Osteoblast (primary cell): ENCODE measurements around the gene LDB3. TPM values are rescaled to one million over a fixed set of nuclear protein-coding genes. Genes with fewer than 3 reads are reported as not detected.
"Not testable (repeated sequence)": the region's sequence is repeated elsewhere in the genome, so short reads cannot be mapped to it uniquely, and the experiment has no call there.

Experiments used
- DNase-seq: peaks from one replicate; pipeline ENCODE4 v3.0.0; 2011; ENCODE audit warnings: low spot score, mixed read lengths; ENCODE audit not compliant: insufficient read length; ENCODE audit errors: missing footprints
- H2AFZ ChIP-seq: 2 replicates; pipeline ENCODE4 v1.6.0; 2011; ENCODE audit warnings: mild to moderate bottlenecking, low read length
- H3K27ac ChIP-seq: 2 replicates; pipeline ENCODE4 v1.5.1; 2011; ENCODE audit warnings: mild to moderate bottlenecking, low read depth, low read length, moderate library complexity
- H3K27me3 ChIP-seq: 2 replicates; pipeline ENCODE4 v1.6.0; 2012; ENCODE audit warnings: mild to moderate bottlenecking, control low read depth, inconsistent platforms, low read length, moderate library complexity; ENCODE audit not compliant: insufficient read depth
- H3K36me3 ChIP-seq: 2 replicates; pipeline ENCODE4 v1.5.1; 2011; ENCODE audit warnings: mild to moderate bottlenecking, low read length, control low read depth, moderate library complexity; ENCODE audit not compliant: insufficient read depth
- H3K4me1 ChIP-seq: 2 replicates; pipeline ENCODE4 v1.5.1; 2011; ENCODE audit warnings: mild to moderate bottlenecking, low read length, control low read depth, moderate library complexity; ENCODE audit not compliant: insufficient read depth
- H3K4me2 ChIP-seq: 2 replicates; pipeline ENCODE4 v1.6.0; 2011; ENCODE audit warnings: mild to moderate bottlenecking, low read length; ENCODE audit not compliant: insufficient read depth
- H3K4me3 ChIP-seq: fragments of 200-600 bp; sonication (generic); 3 replicates; pipeline ENCODE4 v1.5.1; 2012; ENCODE audit warnings: mild to moderate bottlenecking, low read length, inconsistent platforms; ENCODE audit not compliant: insufficient read depth
- H3K79me2 ChIP-seq: 2 replicates; pipeline ENCODE4 v1.6.0; 2012; ENCODE audit warnings: mild to moderate bottlenecking, low read length, control low read depth, inconsistent platforms; ENCODE audit not compliant: insufficient read depth
- H3K9me3 ChIP-seq: 2 replicates; pipeline ENCODE4 v1.5.1; 2011; ENCODE audit warnings: low read depth, low read length, control low read depth
- H4K20me1 ChIP-seq: 2 replicates; pipeline ENCODE4 v1.6.0; 2012; ENCODE audit warnings: mild to moderate bottlenecking, low read length, control low read depth; ENCODE audit not compliant: insufficient read depth
- total RNA-seq: library from RNA; depleted of rRNA; stranded (reverse); fragments of >200 nt; gene quantifications from 2 replicates; pipeline ENCODE4 v1.2.3, GENCODE V29; 2012
- TF ChIP-seq, protein P1 (sequence below): IDR thresholded peaks from 2 replicates; pipeline ENCODE4 v1.5.1; 2011; ENCODE audit warnings: mild to moderate bottlenecking, low read depth, low read length, moderate library complexity; ENCODE audit errors: extremely low read depth

LDB3 gene
- total RNA-seq, 1 donor: under 0.01 TPM

DNA sequence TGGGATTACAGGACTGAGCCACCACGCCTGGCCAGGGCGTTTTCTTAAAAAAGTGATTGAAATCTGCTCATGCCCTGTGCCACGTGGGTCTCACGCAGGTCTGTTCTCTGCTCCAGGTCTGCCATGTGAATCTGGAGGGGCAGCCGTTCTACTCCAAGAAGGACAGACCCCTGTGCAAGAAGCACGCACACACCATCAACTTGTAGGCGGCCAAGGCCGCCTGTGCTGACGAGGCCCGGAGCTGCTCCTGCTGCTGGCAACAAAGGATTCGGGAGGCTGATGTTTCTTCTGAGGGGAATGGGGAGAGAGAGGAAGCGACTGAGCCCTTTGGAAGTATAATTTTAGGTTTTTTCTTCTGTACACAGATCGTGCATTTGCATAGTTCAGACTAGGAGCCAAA lies 64.5 kb downstream of the LDB3 start:
- no peaks in the 10 kb centered on the region for H3K9me3 ChIP-seq
- no peaks in the 10 kb centered on the region for H4K20me1 ChIP-seq
- H3K27ac ChIP-seq: no peak overlapping the region
- H3K36me3 ChIP-seq: no peaks in the 10 kb centered on the region
- TF ChIP-seq, protein P1, sequence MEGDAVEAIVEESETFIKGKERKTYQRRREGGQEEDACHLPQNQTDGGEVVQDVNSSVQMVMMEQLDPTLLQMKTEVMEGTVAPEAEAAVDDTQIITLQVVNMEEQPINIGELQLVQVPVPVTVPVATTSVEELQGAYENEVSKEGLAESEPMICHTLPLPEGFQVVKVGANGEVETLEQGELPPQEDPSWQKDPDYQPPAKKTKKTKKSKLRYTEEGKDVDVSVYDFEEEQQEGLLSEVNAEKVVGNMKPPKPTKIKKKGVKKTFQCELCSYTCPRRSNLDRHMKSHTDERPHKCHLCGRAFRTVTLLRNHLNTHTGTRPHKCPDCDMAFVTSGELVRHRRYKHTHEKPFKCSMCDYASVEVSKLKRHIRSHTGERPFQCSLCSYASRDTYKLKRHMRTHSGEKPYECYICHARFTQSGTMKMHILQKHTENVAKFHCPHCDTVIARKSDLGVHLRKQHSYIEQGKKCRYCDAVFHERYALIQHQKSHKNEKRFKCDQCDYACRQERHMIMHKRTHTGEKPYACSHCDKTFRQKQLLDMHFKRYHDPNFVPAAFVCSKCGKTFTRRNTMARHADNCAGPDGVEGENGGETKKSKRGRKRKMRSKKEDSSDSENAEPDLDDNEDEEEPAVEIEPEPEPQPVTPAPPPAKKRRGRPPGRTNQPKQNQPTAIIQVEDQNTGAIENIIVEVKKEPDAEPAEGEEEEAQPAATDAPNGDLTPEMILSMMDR: no peak
- peak overlapping the region; percentile 8 for H2AFZ ChIP-seq
- H3K27me3 ChIP-seq: no peaks in the 10 kb centered on the region
- H3K79me2 ChIP-seq: no peaks in the 10 kb centered on the region
- no peaks in the 10 kb centered on the region for H3K4me1 ChIP-seq
- peak overlapping the region; percentile 50 for H3K4me2 ChIP-seq
- H3K4me3 ChIP-seq: no peak overlapping the region
- DNase-seq: peak; percentile 6

DNA sequence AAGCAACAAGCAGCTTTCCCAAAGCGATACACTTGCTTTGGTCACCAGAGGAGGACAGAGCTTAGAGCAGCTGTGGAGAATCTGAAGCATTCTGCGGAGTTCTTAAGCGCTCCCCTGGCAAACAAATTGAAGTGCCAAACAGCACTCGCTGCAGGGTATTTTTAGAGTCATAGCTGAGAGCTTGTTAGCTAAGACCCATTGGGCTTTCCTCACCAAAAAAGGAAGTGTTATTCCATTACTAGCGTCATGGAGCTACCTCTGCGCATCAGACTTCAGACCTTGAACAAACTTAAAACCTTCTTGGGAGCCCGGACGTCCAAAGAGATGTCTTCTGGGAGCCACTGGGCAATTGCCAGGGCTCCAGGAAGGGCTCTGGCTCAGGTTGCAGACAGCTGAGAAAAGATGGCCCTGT lies 65.0 kb downstream of the LDB3 start:
- peak overlapping the region; percentile 50 for H3K4me2 ChIP-seq
- peak overlapping the region; percentile 8 for H2AFZ ChIP-seq
- no peaks in the 10 kb centered on the region for H3K4me1 ChIP-seq
- no peak overlapping the region for H3K27ac ChIP-seq
- no peak overlapping the region for H3K4me3 ChIP-seq
- TF ChIP-seq, protein P1: no peak
- H3K27me3 ChIP-seq: no peaks in the 10 kb centered on the region
- DNase-seq: peak; percentile 52
- H4K20me1 ChIP-seq: no peaks in the 10 kb centered on the region
- H3K79me2 ChIP-seq: no peaks in the 10 kb centered on the region
- no peaks in the 10 kb centered on the region for H3K9me3 ChIP-seq
- H3K36me3 ChIP-seq: no peaks in the 10 kb centered on the region

GRCh38 chr10:86734207-86734988 lies 66.1 kb downstream of the LDB3 start:
- no peak overlapping the region for H2AFZ ChIP-seq
- H3K79me2 ChIP-seq: no peaks in the 10 kb centered on the region
- no peak overlapping the region for H3K4me3 ChIP-seq
- H3K4me1 ChIP-seq: no peaks in the 10 kb centered on the region
- no peaks in the 10 kb centered on the region for H3K9me3 ChIP-seq
- H3K27me3 ChIP-seq: no peaks in the 10 kb centered on the region
- no peak overlapping the region for H3K27ac ChIP-seq
- H3K4me2 ChIP-seq: no peak overlapping the region
- peak; percentile 19 for DNase-seq
- H4K20me1 ChIP-seq: no peaks in the 10 kb centered on the region
- H3K36me3 ChIP-seq: no peaks in the 10 kb centered on the region
- TF ChIP-seq, protein P1: no peak

GRCh38 chr10:86735278-86735677 lies 67.0 kb downstream of the LDB3 start:
- H3K9me3 ChIP-seq, H3K79me2 ChIP-seq, H3K4me2 ChIP-seq, H3K36me3 ChIP-seq, H3K4me3 ChIP-seq, H2AFZ ChIP-seq, H3K27me3 ChIP-seq, H4K20me1 ChIP-seq, H3K4me1 ChIP-seq, H3K27ac ChIP-seq: not testable (repeated sequence)
- peak; percentile 68 for DNase-seq
